MM.1S (cell line): ENCODE results near the gene LDLRAP1.

ENCODE experiments used
- CTCF ChIP-seq: fragments of 300-600 bp; sonication (generic); IDR thresholded peaks from 2 replicates; pipeline ENCODE4 v1.5.1; 2016; ENCODE audit warnings: antibody characterized with exemption, low read length, mixed read lengths
- EZH2 ChIP-seq: fragments of 300-600 bp; sonication (generic); optimal IDR thresholded peaks from 2 replicates; pipeline ENCODE3; 2017; ENCODE audit warnings: low read depth, mild to moderate bottlenecking, antibody characterized with exemption, low read length, mixed read lengths
- EZH2phosphoT487 ChIP-seq: fragments of 300-600 bp; sonication (generic); IDR thresholded peaks from 2 replicates; pipeline ENCODE4 v1.6.1; 2018; ENCODE audit warnings: antibody characterized with exemption, low read length

GRCh38 chr1:25615563-25616094, 72.2 kb downstream of the LDLRAP1 start:
- TF ChIP-seq CTCF (no peak), EZH2phosphoT487 (no peak), EZH2 (no peak)
